Measurements from ENCODE around the gene KLF13.
A peak's percentile ranks its signal among the peaks of the same experiment; 100 is the strongest.

KLF13 gene

GRCh38 chr15:31294067-31294466 is 32.6 kb upstream of the KLF13 start:
- Mint-ChIP-seq H3K4me1 (ENCODE audit: low read depth) (peaks cover 38% of the 10 kb centered on the region), H3K36me3 (ENCODE audit: low read depth) (no peaks in the 10 kb centered on the region), H3K9me3 (no peaks in the 10 kb centered on the region), H3K27me3 (peaks cover 3% of the 10 kb centered on the region), H3K27ac (no peak overlapping the region), H3K4me3 (no peak overlapping the region)
- intact Hi-C loops (cut with micrococcal nuclease) = no loop called here

GRCh38 chr15:31295658-31296057 is 31.0 kb upstream of the KLF13 start:
- Mint-ChIP-seq H3K4me1 (ENCODE audit: low read depth) (peaks cover 44% of the 10 kb centered on the region), H3K27me3 (peaks cover 3% of the 10 kb centered on the region), H3K36me3 (ENCODE audit: low read depth) (no peaks in the 10 kb centered on the region), H3K27ac (no peak overlapping the region), H3K9me3 (no peaks in the 10 kb centered on the region), H3K4me3 (no peak overlapping the region)
- intact Hi-C loops (cut with micrococcal nuclease) = no loop called here

- Mint-ChIP-seq H3K4me3 (no peak overlapping the region), H3K27ac (peak overlapping the region; percentile 5), H3K27me3 (peaks cover 2% of the 10 kb centered on the region), H3K36me3 (ENCODE audit: low read depth) (no peaks in the 10 kb centered on the region), H3K9me3 (no peaks in the 10 kb centered on the region), H3K4me1 (ENCODE audit: low read depth) (peaks cover 41% of the 10 kb centered on the region)
- intact Hi-C loops (cut with micrococcal nuclease) = no loop called here
Measured at GRCh38 chr15:31296219-31296645, 30.4 kb upstream of the KLF13 start.

- Mint-ChIP-seq H3K4me3 (no peak overlapping the region), H3K4me1 (ENCODE audit: low read depth) (peaks cover 36% of the 10 kb centered on the region), H3K36me3 (ENCODE audit: low read depth) (no peaks in the 10 kb centered on the region), H3K27me3 (no peaks in the 10 kb centered on the region), H3K27ac (peak overlapping the region; percentile 5), H3K9me3 (no peaks in the 10 kb centered on the region)
- intact Hi-C loops (cut with micrococcal nuclease) = no loop called here
Measured at GRCh38 chr15:31296646-31297574, 29.7 kb upstream of the KLF13 start.

GRCh38 chr15:31297575-31298456 is 28.8 kb upstream of the KLF13 start:
- H3K36me3 Mint-ChIP-seq (ENCODE audit: low read depth) = no peaks in the 10 kb centered on the region
- H3K9me3 Mint-ChIP-seq = no peaks in the 10 kb centered on the region
- H3K27me3 Mint-ChIP-seq = no peaks in the 10 kb centered on the region
- intact Hi-C loops (cut with micrococcal nuclease) = no loop called here
- no peak overlapping the region for H3K4me3 Mint-ChIP-seq
- peaks cover 39% of the 10 kb centered on the region for H3K4me1 Mint-ChIP-seq (ENCODE audit: low read depth)
- no peak overlapping the region for H3K27ac Mint-ChIP-seq

- intact Hi-C loops (cut with micrococcal nuclease) = no loop called here
- Mint-ChIP-seq H3K9me3 (no peaks in the 10 kb centered on the region), H3K4me1 (ENCODE audit: low read depth) (peaks cover 44% of the 10 kb centered on the region), H3K27ac (no peak overlapping the region), H3K36me3 (ENCODE audit: low read depth) (no peaks in the 10 kb centered on the region), H3K27me3 (no peaks in the 10 kb centered on the region), H3K4me3 (no peak overlapping the region)
Measured at GRCh38 chr15:31298707-31299172, 27.9 kb upstream of the KLF13 start.

GRCh38 chr15:31300208-31300661 is 26.4 kb upstream of the KLF13 start:
- intact Hi-C loops (cut with micrococcal nuclease) = loop anchor here (5.0 kb wide), 1 partner anchor 38 kb away; no protein-coding TSS in a partner anchor

GRCh38 chr15:31300981-31301672 is 25.5 kb upstream of the KLF13 start:
- no peaks in the 10 kb centered on the region for H3K9me3 Mint-ChIP-seq
- H3K4me1 Mint-ChIP-seq (ENCODE audit: low read depth) = peaks cover 57% of the 10 kb centered on the region
- no peak overlapping the region for H3K4me3 Mint-ChIP-seq
- H3K27ac Mint-ChIP-seq = no peak overlapping the region
- H3K27me3 Mint-ChIP-seq = peaks cover 5% of the 10 kb centered on the region
- H3K36me3 Mint-ChIP-seq (ENCODE audit: low read depth) = no peaks in the 10 kb centered on the region
- intact Hi-C loops (cut with micrococcal nuclease) = loop anchor here (5.0 kb wide), 1 partner anchor 39 kb away; no protein-coding TSS in a partner anchor

More at GRCh38 chr15:31300208-31300661, 26.4 kb upstream of the KLF13 start:
- Mint-ChIP-seq H3K36me3 (ENCODE audit: low read depth) (no peaks in the 10 kb centered on the region), H3K4me1 (ENCODE audit: low read depth) (peaks cover 53% of the 10 kb centered on the region), H3K27ac (no peak overlapping the region), H3K27me3 (peaks cover 5% of the 10 kb centered on the region), H3K9me3 (no peaks in the 10 kb centered on the region), H3K4me3 (no peak overlapping the region)

GRCh38 chr15:31301673-31301990 is 25.0 kb upstream of the KLF13 start:
- Mint-ChIP-seq H3K4me1 (ENCODE audit: low read depth) (peaks cover 53% of the 10 kb centered on the region), H3K36me3 (ENCODE audit: low read depth) (no peaks in the 10 kb centered on the region), H3K9me3 (no peaks in the 10 kb centered on the region), H3K27ac (peak overlapping the region; percentile 53), H3K27me3 (peaks cover 7% of the 10 kb centered on the region), H3K4me3 (no peak overlapping the region)
- intact Hi-C loops (cut with micrococcal nuclease) = loop anchor here (5.0 kb wide), 1 partner anchor 39 kb away; no protein-coding TSS in a partner anchor

- Mint-ChIP-seq H3K36me3 (ENCODE audit: low read depth) (no peaks in the 10 kb centered on the region), H3K27me3 (peaks cover 7% of the 10 kb centered on the region), H3K9me3 (no peaks in the 10 kb centered on the region), H3K4me3 (no peak overlapping the region), H3K4me1 (ENCODE audit: low read depth) (peaks cover 50% of the 10 kb centered on the region), H3K27ac (peak overlapping the region; percentile 53)
- intact Hi-C loops (cut with micrococcal nuclease) = loop anchor here (5.0 kb wide), 1 partner anchor 40 kb away; no protein-coding TSS in a partner anchor
Measured at GRCh38 chr15:31302029-31302657, 24.5 kb upstream of the KLF13 start.

GRCh38 chr15:31302778-31303725 is 23.6 kb upstream of the KLF13 start:
- intact Hi-C loops (cut with micrococcal nuclease) = loop anchor here (5.0 kb wide), 1 partner anchor 41 kb away; no protein-coding TSS in a partner anchor
- H3K27me3 Mint-ChIP-seq = peaks cover 13% of the 10 kb centered on the region
- peak overlapping the region; percentile 60 for H3K27ac Mint-ChIP-seq
- no peaks in the 10 kb centered on the region for H3K9me3 Mint-ChIP-seq
- H3K4me3 Mint-ChIP-seq = no peak overlapping the region
- H3K36me3 Mint-ChIP-seq (ENCODE audit: low read depth) = no peaks in the 10 kb centered on the region
- peaks cover 52% of the 10 kb centered on the region for H3K4me1 Mint-ChIP-seq (ENCODE audit: low read depth)
